ENCODE measurements around the gene THSD4. TPM values are rescaled to one million over a fixed set of nuclear protein-coding genes. Genes with fewer than 3 reads are reported as not detected.

Gene THSD4
- total and polyA plus RNA-seq, 9 of the 15 experiments (the other 6 are each of a cell fraction or from before 2014, with no cell fraction given): 0.04 TPM; not detected in 5

GRCh38 chr15:71133747-71134472 lies 18.6 kb downstream of the THSD4 start:
- Histone ChIP-seq H3K27ac (ENCODE audit: extremely low read depth, low read depth, low read length) (no peak overlapping the region), H3K79me2 (ENCODE audit: control insufficient read depth, insufficient read depth, low read length) (no peaks in the 10 kb centered on the region), H3K27me3 (ENCODE audit: control insufficient read depth in 2 of 2, insufficient read depth in 2 of 2, low read length in 2 of 2) (peaks cover 0 to 9% of the 10 kb centered on the region in 2 experiments; a peak in 1 of 5 replicates), H3K9ac (ENCODE audit: insufficient read depth in 1 of 2, low read depth in 2 of 2, low read length in 2 of 2) (no peak overlapping the region), H4K20me1 (replicated peaks; ENCODE audit: control insufficient read depth, insufficient read depth, low read length) (no peaks in the 10 kb centered on the region; the same call in 1 of the 2 replicates), H3K36me3 (ENCODE audit: control insufficient read depth, insufficient read depth, low read length) (no peaks in the 10 kb centered on the region), H3K4me2 (ENCODE audit: insufficient read depth, low read length) (no peak overlapping the region), H2AFZ (ENCODE audit: low read depth, low read length) (no peak overlapping the region), H3K9me3 (replicated peaks; ENCODE audit: control insufficient read depth, insufficient read depth, low read depth, low read length) (no peaks in the 10 kb centered on the region), H3K4me3 (no peak overlapping the region), H3K4me1 (replicated peaks in 1 of 2; ENCODE audit: control insufficient read depth in 2 of 2, insufficient read depth in 2 of 2, low read length in 2 of 2) (no peaks in the 10 kb centered on the region), H3K9me1 (ENCODE audit: control insufficient read depth, insufficient read depth, low read length) (no peaks in the 10 kb centered on the region)
- FAIRE-seq: no peak
- in situ Hi-C loops (cut with MboI) (no loop called here), intact Hi-C loops (cut with micrococcal nuclease) (no loop called here)
- TF ChIP-seq CREB5 (CRISPR knock-in tag; IDR thresholded peaks at IDR 0.05) (no peak), ZNF121 (CRISPR knock-in tag; conservative IDR thresholded peaks at IDR 0.05) (no peak), POLR3A (IDR thresholded peaks at IDR 0.05; ENCODE audit: borderline replicate concordance, extremely low read depth, insufficient read depth, insufficient read length) (no peak), MNT (conservative IDR thresholded peaks at IDR 0.05) (no peak), E2F3 (CRISPR knock-in tag; IDR thresholded peaks at IDR 0.05) (no peak), ZNF134 (CRISPR knock-in tag; conservative IDR thresholded peaks at IDR 0.05) (no peak), MYNN (IDR thresholded peaks at IDR 0.05) (no peak), MYNN (CRISPR knock-in tag; IDR thresholded peaks at IDR 0.05) (no peak), ILK (tag; IDR thresholded peaks at IDR 0.05; ENCODE audit: borderline replicate concordance, low read depth) (no peak), ZNF24 (IDR thresholded peaks at IDR 0.05) (no peak), ZNF239 (CRISPR knock-in tag; IDR thresholded peaks at IDR 0.05) (no peak), ZNF785 (CRISPR knock-in tag; IDR thresholded peaks at IDR 0.05) (no peak), MAX (CRISPR knock-in tag; IDR thresholded peaks at IDR 0.05) (no peak)
- BruUV-seq (replicated peaks): no TSS peak
- CTCF ChIA-PET (ENCODE audit: low intra/inter-chr PET ratio): no interaction called here
- POLR2A ChIA-PET: no interaction called here
- under 1% methylated on average over 12 of the region's 12 CpGs for WGBS (ENCODE audit: insufficient coverage, low coverage, missing lambda C conversion rate)
- no peak for ATAC-seq
- no peak for DNase-seq (ENCODE audit: extremely low read depth in 1 of 4, low spot score in 3 of 4)
